Measurements from ENCODE around the gene TNFSF13B. TPM values are rescaled to one million over a fixed set of nuclear protein-coding genes. Genes with fewer than 3 reads are reported as not detected.
"Not testable (repeated sequence)": the region's sequence is repeated elsewhere in the genome, so short reads cannot be mapped to it uniquely, and the experiment has no call there.

Gene TNFSF13B
- total RNA-seq, 1 donor from 2014 or later: 1.7 TPM

GRCh38 chr13:108266321-108266990 lies 3.1 kb upstream of the TNFSF13B start:
- H3K9me3 ChIP-seq (replicated peaks): no peaks in the 10 kb centered on the region
- no peaks in the 10 kb centered on the region for H3K27me3 ChIP-seq (ENCODE audit: low read depth)
- H3K36me3 ChIP-seq: peaks cover 3% of the 10 kb centered on the region
- H3K4me3 ChIP-seq: no peak overlapping the region
- no peak for DNase-seq
- TF ChIP-seq CTCF (IDR thresholded peaks at IDR 0.05; ENCODE audit: borderline replicate concordance): no peak
- peak overlapping the region; percentile 12 for H3K27ac ChIP-seq (replicated peaks)
- H3K4me1 ChIP-seq: peaks cover 10% of the 10 kb centered on the region
- intact Hi-C loops (cut with micrococcal nuclease): no loop called here

GRCh38 chr13:108267347-108267746 lies 2.2 kb upstream of the TNFSF13B start:
- H3K9me3 ChIP-seq (replicated peaks): no peaks in the 10 kb centered on the region
- H3K27ac ChIP-seq (replicated peaks): no peak overlapping the region
- no peak overlapping the region for H3K4me3 ChIP-seq
- H3K4me1 ChIP-seq: peaks cover 10% of the 10 kb centered on the region
- H3K27me3 ChIP-seq (ENCODE audit: low read depth): no peaks in the 10 kb centered on the region
- H3K36me3 ChIP-seq: no peaks in the 10 kb centered on the region
- TF ChIP-seq CTCF (IDR thresholded peaks at IDR 0.05; ENCODE audit: borderline replicate concordance): no peak
- intact Hi-C loops (cut with micrococcal nuclease): no loop called here
- no peak for DNase-seq

- H3K4me1 ChIP-seq; intact Hi-C loops (cut with micrococcal nuclease): not testable (repeated sequence)
Observed at GRCh38 chr13:108267855-108268254, 1.7 kb upstream of the TNFSF13B start.

GRCh38 chr13:108268466-108269112 lies 929 bp upstream of the TNFSF13B start:
- peak overlapping the region; percentile 75 for H3K27ac ChIP-seq (replicated peaks)
- intact Hi-C loops (cut with micrococcal nuclease): no loop called here
- no peak for TF ChIP-seq CTCF (IDR thresholded peaks at IDR 0.05; ENCODE audit: borderline replicate concordance)

More at GRCh38 chr13:108267855-108268254, 1.7 kb upstream of the TNFSF13B start:
- H3K36me3 ChIP-seq; H3K27ac ChIP-seq (replicated peaks); H3K9me3 ChIP-seq (replicated peaks); H3K27me3 ChIP-seq (ENCODE audit: low read depth); H3K4me3 ChIP-seq; DNase-seq: not testable (repeated sequence)

GRCh38 chr13:108270442-108270841 lies 924 bp downstream of the TNFSF13B start:
- intact Hi-C loops (cut with micrococcal nuclease): no loop called here
- Histone ChIP-seq H3K4me1 (peaks cover 10% of the 10 kb centered on the region), H3K27me3 (ENCODE audit: low read depth) (no peaks in the 10 kb centered on the region), H3K27ac (replicated peaks) (peak overlapping the region; percentile 75), H3K36me3 (no peaks in the 10 kb centered on the region), H3K4me3 (peak overlapping the region; percentile 60), H3K9me3 (replicated peaks) (no peaks in the 10 kb centered on the region)
- DNase-seq: no peak
- TF ChIP-seq CTCF (IDR thresholded peaks at IDR 0.05; ENCODE audit: borderline replicate concordance): no peak

More at GRCh38 chr13:108268466-108269112, 929 bp upstream of the TNFSF13B start:
- DNase-seq: no peak
- H3K9me3 ChIP-seq (replicated peaks): no peaks in the 10 kb centered on the region
- no peaks in the 10 kb centered on the region for H3K27me3 ChIP-seq (ENCODE audit: low read depth)
- no peaks in the 10 kb centered on the region for H3K36me3 ChIP-seq
- H3K4me1 ChIP-seq: peaks cover 10% of the 10 kb centered on the region
- no peak overlapping the region for H3K4me3 ChIP-seq

GRCh38 chr13:108272333-108272732 lies 2.8 kb downstream of the TNFSF13B start:
- H3K4me3 ChIP-seq: no peak overlapping the region
- intact Hi-C loops (cut with micrococcal nuclease): no loop called here
- TF ChIP-seq CTCF (IDR thresholded peaks at IDR 0.05; ENCODE audit: borderline replicate concordance): no peak
- H3K27ac ChIP-seq (replicated peaks): no peak overlapping the region
- peaks cover 10% of the 10 kb centered on the region for H3K4me1 ChIP-seq
- no peaks in the 10 kb centered on the region for H3K27me3 ChIP-seq (ENCODE audit: low read depth)
- no peaks in the 10 kb centered on the region for H3K9me3 ChIP-seq (replicated peaks)
- H3K36me3 ChIP-seq: no peaks in the 10 kb centered on the region
- DNase-seq: no peak
